Daoy (cell line): ENCODE results near the gene LSS. TPM values are rescaled to one million over a fixed set of nuclear protein-coding genes. Genes with fewer than 3 reads are reported as not detected.
"Not testable (repeated sequence)": the region's sequence is repeated elsewhere in the genome, so short reads cannot be mapped to it uniquely, and the experiment has no call there.

Experiments
- DNase-seq: peaks from one replicate; pipeline ENCODE4 v3.0.0-alpha.2; 2015; ENCODE audit warnings: low read depth
- total RNA-seq: library from RNA; depleted of rRNA; stranded (reverse); fragments of >200 nt; shearing (Covaris generic); gene quantifications from 2 replicates; pipeline ENCODE4 v1.2.3, GENCODE V29; 2014

The LSS gene
- total RNA-seq, 1 experiment from 2014 or later, result 25.3 TPM

GRCh38 chr21:46205166-46205565 lies 23.4 kb downstream of the LSS start:
- no peak for DNase-seq

- no peak for DNase-seq
These were observed 25.4 kb downstream of the LSS start for GRCh38 chr21:46203203-46203600.

GRCh38 chr21:46202592-46203202 lies 25.9 kb downstream of the LSS start:
- DNase-seq, result no peak

- not testable (repeated sequence) for DNase-seq
These were observed 27.4 kb downstream of the LSS start for GRCh38 chr21:46200877-46201803.

- DNase-seq, result no peak
These were observed 28.9 kb downstream of the LSS start for GRCh38 chr21:46199436-46200373.

GRCh38 chr21:46196733-46197132 lies 31.8 kb downstream of the LSS start:
- no peak for DNase-seq

GRCh38 chr21:46195595-46196195 lies 32.9 kb downstream of the LSS start:
- DNase-seq, result no peak

- no peak for DNase-seq
These were observed 33.9 kb downstream of the LSS start for GRCh38 chr21:46194374-46195334.

- no peak for DNase-seq
These were observed 34.7 kb downstream of the LSS start for GRCh38 chr21:46193829-46194373.

GRCh38 chr21:46191686-46192575 lies 36.6 kb downstream of the LSS start:
- DNase-seq, result no peak

GRCh38 chr21:46191257-46191685 lies 37.3 kb downstream of the LSS start:
- DNase-seq, result peak; percentile 83

- DNase-seq, result no peak
These were observed 38.0 kb downstream of the LSS start for GRCh38 chr21:46190491-46191131.

GRCh38 chr21:46189959-46190490 lies 38.5 kb downstream of the LSS start:
- DNase-seq, result no peak

GRCh38 chr21:46189213-46189958 lies 39.2 kb downstream of the LSS start:
- DNase-seq, result peak; percentile 73

- peak; percentile 86 for DNase-seq
These were observed 40.1 kb downstream of the LSS start for GRCh38 chr21:46188226-46189212.

- DNase-seq, result no peak
These were observed 40.8 kb downstream of the LSS start for GRCh38 chr21:46187814-46188213.
